ENCODE measurements around the gene SLC26A2. TPM values are rescaled to one million over a fixed set of nuclear protein-coding genes. Genes with fewer than 3 reads are reported as not detected.

The SLC26A2 gene
- total RNA-seq, 1 experiment from 2014 or later = 10.8 TPM

- no peaks in the 10 kb centered on the region for H3K27me3 ChIP-seq (ENCODE audit: low read length)
- intact Hi-C loops (cut with micrococcal nuclease) = loop anchor here (1.0 to 2.0 kb wide), 5 partner anchors 17 to 102 kb away; partner anchors contain the start of gene SLC26A2
- TF ChIP-seq EZH2 (IDR thresholded peaks at IDR 0.05; ENCODE audit: low read length, unreplicated experiment) (no peak), EZH2phosphoT487 (IDR thresholded peaks at IDR 0.05; ENCODE audit: borderline replicate concordance, low read length) (no peak), CTCF (conservative IDR thresholded peaks at IDR 0.05; ENCODE audit: low read depth, low read length) (no peak)
- H3K9me3 ChIP-seq (ENCODE audit: low read length) = no peaks in the 10 kb centered on the region
- peaks cover 19% of the 10 kb centered on the region for H3F3A ChIP-seq (ENCODE audit: low read length, unreplicated experiment)
- H3K9ac ChIP-seq (ENCODE audit: low read length) = peak overlapping the region; percentile 72
- H2AFZ ChIP-seq (ENCODE audit: low read length) = peak overlapping the region; percentile 26
- peak overlapping the region; percentile 55 for H3K4me3 ChIP-seq (ENCODE audit: low read length)
- DNase-seq = peak; percentile 100
- POLR2A ChIA-PET (ENCODE audit: unreplicated experiment) = no interaction called here
- H3K4me2 ChIP-seq (ENCODE audit: low read length) = peak overlapping the region; percentile 84
- H3K36me3 ChIP-seq (ENCODE audit: low read depth, low read length) = no peaks in the 10 kb centered on the region
- H3K27ac ChIP-seq (ENCODE audit: low read length) = peak overlapping the region; percentile 91
- no peaks in the 10 kb centered on the region for H3K79me2 ChIP-seq (ENCODE audit: low read length)
- BruUV-seq (replicated peaks) = TSS peak; percentile 88
- no peaks in the 10 kb centered on the region for H3K9me2 ChIP-seq (replicated peaks; ENCODE audit: low read length)
- ATAC-seq = peak; percentile 83
- CTCF ChIA-PET = interaction anchor here (0.6 to 1.0 kb wide), 5 partner anchors 21 to 105 kb away, joined by 3 to 16 read pairs (median 5); partner anchors contain the start of gene SLC26A2
- no peaks in the 10 kb centered on the region for H4K20me1 ChIP-seq (ENCODE audit: low read length)
- H3K4me1 ChIP-seq (ENCODE audit: insufficient read depth, low read length) = peaks cover 60% of the 10 kb centered on the region
Measured at GRCh38 chr5:149938791-149939358, 21.7 kb upstream of the SLC26A2 start.

- peak overlapping the region; percentile 55 for H3K4me3 ChIP-seq (ENCODE audit: low read length)
- no peaks in the 10 kb centered on the region for H4K20me1 ChIP-seq (ENCODE audit: low read length)
- H3K9ac ChIP-seq (ENCODE audit: low read length) = peak overlapping the region; percentile 66
- TF ChIP-seq EZH2phosphoT487 (IDR thresholded peaks at IDR 0.05; ENCODE audit: borderline replicate concordance, low read length) = no peak
- TF ChIP-seq CTCF (conservative IDR thresholded peaks at IDR 0.05; ENCODE audit: low read depth, low read length) = no peak
- peak overlapping the region; percentile 26 for H2AFZ ChIP-seq (ENCODE audit: low read length)
- DNase-seq (peak; percentile 95), ATAC-seq (peak; percentile 26)
- no peaks in the 10 kb centered on the region for H3K9me3 ChIP-seq (ENCODE audit: low read length)
- no peaks in the 10 kb centered on the region for H3K9me2 ChIP-seq (replicated peaks; ENCODE audit: low read length)
- H3K4me1 ChIP-seq (ENCODE audit: insufficient read depth, low read length) = peaks cover 60% of the 10 kb centered on the region
- POLR2A ChIA-PET (ENCODE audit: unreplicated experiment) = no interaction called here
- H3K79me2 ChIP-seq (ENCODE audit: low read length) = no peaks in the 10 kb centered on the region
- no peaks in the 10 kb centered on the region for H3K36me3 ChIP-seq (ENCODE audit: low read depth, low read length)
- H3K27me3 ChIP-seq (ENCODE audit: low read length) = no peaks in the 10 kb centered on the region
- H3K27ac ChIP-seq (ENCODE audit: low read length) = peak overlapping the region; percentile 91
- peaks cover 19% of the 10 kb centered on the region for H3F3A ChIP-seq (ENCODE audit: low read length, unreplicated experiment)
- BruUV-seq (replicated peaks) = TSS peak; percentile 98
- H3K4me2 ChIP-seq (ENCODE audit: low read length) = peak overlapping the region; percentile 84
- CTCF ChIA-PET = interaction anchor here (0.6 to 1.0 kb wide), 7 partner anchors 12 to 334 kb away, joined by 3 to 16 read pairs (median 4); partner anchors contain the start of gene SLC26A2
- intact Hi-C loops (cut with micrococcal nuclease) = loop anchor here (1.0 to 2.0 kb wide), 5 partner anchors 17 to 102 kb away; partner anchors contain the start of gene SLC26A2
Measured at GRCh38 chr5:149939546-149939945, 21.0 kb upstream of the SLC26A2 start.

GRCh38 chr5:149940077-149940574 is 20.4 kb upstream of the SLC26A2 start:
- DNase-seq (peak; percentile 42), ATAC-seq (no peak)
- TF ChIP-seq EZH2phosphoT487 (IDR thresholded peaks at IDR 0.05; ENCODE audit: borderline replicate concordance, low read length) = no peak
- no peak for TF ChIP-seq EZH2 (IDR thresholded peaks at IDR 0.05; ENCODE audit: low read length, unreplicated experiment)
- no peak for TF ChIP-seq CTCF (conservative IDR thresholded peaks at IDR 0.05; ENCODE audit: low read depth, low read length)
- Histone ChIP-seq H3K79me2 (ENCODE audit: low read length) (no peaks in the 10 kb centered on the region), H3F3A (ENCODE audit: low read length, unreplicated experiment) (peaks cover 19% of the 10 kb centered on the region), H3K27me3 (ENCODE audit: low read length) (no peaks in the 10 kb centered on the region), H3K36me3 (ENCODE audit: low read depth, low read length) (no peaks in the 10 kb centered on the region), H3K4me3 (ENCODE audit: low read length) (peak overlapping the region; percentile 55; the same call in 1 of the 2 replicates), H3K9me3 (ENCODE audit: low read length) (no peaks in the 10 kb centered on the region), H3K27ac (ENCODE audit: low read length) (peak overlapping the region; percentile 91), H3K9me2 (replicated peaks; ENCODE audit: low read length) (no peaks in the 10 kb centered on the region), H4K20me1 (ENCODE audit: low read length) (no peaks in the 10 kb centered on the region), H3K9ac (ENCODE audit: low read length) (peak overlapping the region; percentile 66), H3K4me2 (ENCODE audit: low read length) (peak overlapping the region; percentile 84), H2AFZ (ENCODE audit: low read length) (0 out of 2 replicates have a peak overlapping the region, but pooled peaks have one; percentile 6), H3K4me1 (ENCODE audit: insufficient read depth, low read length) (peaks cover 60% of the 10 kb centered on the region)
- ChIA-PET POLR2A (ENCODE audit: unreplicated experiment) (no interaction called here), CTCF (interaction anchor here (0.6 to 1.0 kb wide), 4 partner anchors 13 to 335 kb away, joined by 4 to 16 read pairs (median 7); partner anchors contain the start of gene SLC26A2)
- intact Hi-C loops (cut with micrococcal nuclease) = no loop called here
- BruUV-seq (replicated peaks) = no TSS peak

Measured in PC-3 (cell line).